Lung (tissue), 12 donors: ENCODE data around the gene APBA2. TPM values are rescaled to one million over a fixed set of nuclear protein-coding genes. Genes with fewer than 3 reads are reported as not detected.

Experiments
- ATAC-seq: fragments of 200-7000 bp; cut with Tn5 transposase; one replicate; pipeline ENCODE4 v1.9.1; 2020; ENCODE audit warnings: moderate number of reproducible peaks; ENCODE audit not compliant: insufficient read depth, low FRiP score
- DNase-seq, 3 donors: peaks; one replicate each; pipeline ENCODE4 v3.0.0-alpha.2; 2013 to 2017
- H3K27ac ChIP-seq, 2 donors: one replicate each; pipeline ENCODE4 v1.5.1; 2013; ENCODE audit warnings: mild to moderate bottlenecking in 2 of 2, moderate library complexity in 2 of 2, control low read depth in 1 of 2, inconsistent platforms in 1 of 2, low read depth in 1 of 2, low read length in 1 of 2
- H3K27me3 ChIP-seq, 3 donors: one replicate each; pipeline ENCODE4 v1.5.1; 2013; ENCODE audit warnings: low read length in 2 of 3; ENCODE audit not compliant: control insufficient read depth in 3 of 3, insufficient read depth in 3 of 3
- H3K36me3 ChIP-seq, 4 donors: one replicate each; pipeline ENCODE4 v1.5.1; 2013; ENCODE audit warnings: low read length in 4 of 4, mild to moderate bottlenecking in 1 of 4, moderate library complexity in 1 of 4; ENCODE audit not compliant: control insufficient read depth in 4 of 4, insufficient read depth in 4 of 4
- H3K4me1 ChIP-seq, 5 donors: one replicate each; pipeline ENCODE4 v1.5.1; 2013; ENCODE audit warnings: low read length in 5 of 5, mild to moderate bottlenecking in 2 of 5, moderate library complexity in 1 of 5; ENCODE audit not compliant: control insufficient read depth in 5 of 5, insufficient read depth in 5 of 5
- H3K4me3 ChIP-seq: one replicate; pipeline ENCODE4 v1.5.1; 2013; ENCODE audit warnings: mild to moderate bottlenecking, control low read depth, moderate library complexity
- H3K9ac ChIP-seq, 2 donors: one replicate each; pipeline ENCODE4 v1.5.1; 2013; ENCODE audit warnings: low read length in 2 of 2, control low read depth in 1 of 2; ENCODE audit not compliant: insufficient read depth in 1 of 2
- H3K9me3 ChIP-seq, 4 donors: one replicate each; pipeline ENCODE4 v1.5.1; 2013; ENCODE audit warnings: low read length in 3 of 4, mild to moderate bottlenecking in 1 of 4, moderate library complexity in 1 of 4; ENCODE audit not compliant: control insufficient read depth in 4 of 4, insufficient read depth in 3 of 4
- CTCF ChIP-seq: IDR thresholded peaks from 2 replicates; pipeline ENCODE4 v1.5.1; 2012; ENCODE audit warnings: mild to moderate bottlenecking; ENCODE audit errors: control extremely low read depth, extremely low read depth
- whole genome bisulfite sequencing, 2 donors: extraction: QIAGEN DNeasy Blood & Tissue Kit; methylation state at CpG; one replicate each; pipeline ENCODE4 v1.1.7; 2013; 5-methylcytosine and 5-hydroxymethylcytosine counted together
- polyA plus RNA-seq, 2 donors: library from polyadenylated mRNA; stranded (reverse); fragments of 200-250 nt; gene quantifications; one replicate each; pipeline ENCODE4 v1.2.1, GENCODE V29; 2013
- total RNA-seq, 2 donors: library from RNA; depleted of rRNA in 1 of 2; stranded (reverse); fragments of >200 nt in 1 of 2; gene quantifications; one replicate each; pipeline ENCODE4 v1.2.1, GENCODE V29; 2014 to 2021
- donor health status: control.
- donor health status: control.
- donor health status: Bipolar disorder and iron deficiency.
- donor health status: healthy.
- donor health status: DM: yes; HTN: yes; CAD: no.

APBA2 gene
- total and polyA plus RNA-seq, 4 donors = 1.6 to 18.3 (median 4.5) TPM

- H3K9me3 ChIP-seq = no peaks in the 10 kb centered on the region
These were observed 21.7 kb downstream of the APBA2 start for GRCh38 chr15:28907338-28907960.

DNA sequence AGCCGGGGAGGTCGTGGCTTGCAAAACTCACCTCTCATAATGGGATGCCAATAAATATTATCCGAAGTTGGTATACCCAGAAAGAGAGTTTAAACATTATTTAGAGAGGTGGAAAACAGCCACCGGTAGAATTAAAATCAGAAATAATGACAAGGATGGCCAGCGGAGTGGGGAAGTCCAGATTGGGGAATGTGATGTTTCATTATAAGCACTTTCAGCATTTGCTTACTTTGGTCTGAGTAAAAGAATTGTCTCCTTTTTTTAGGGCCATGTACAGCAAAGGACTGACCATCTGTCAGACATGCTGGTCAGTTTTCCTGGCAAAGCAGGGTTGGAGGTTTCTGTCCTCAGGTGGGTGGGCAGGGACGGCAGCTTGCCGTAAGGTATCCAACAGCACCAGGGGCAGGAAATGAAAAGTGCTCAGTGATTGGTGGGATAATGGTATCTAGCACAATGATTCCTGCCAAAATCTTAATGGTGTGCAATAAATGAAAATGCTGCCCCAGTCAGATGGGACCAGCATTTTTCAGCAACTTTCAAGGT, 24.3 kb downstream of the APBA2 start:
- Histone ChIP-seq H3K9ac (no peak overlapping the region), H3K9me3 (no peaks in the 10 kb centered on the region), H3K36me3 (no peaks in the 10 kb centered on the region), H3K27ac (no peak overlapping the region), H3K27me3 (no peaks in the 10 kb centered on the region), H3K4me1 (peaks cover 0 to 5% (median 0%) of the 10 kb centered on the region in 5 donors), H3K4me3 (no peak overlapping the region)
- DNase-seq (peak in 2 of 3 donors; percentile 47 to 64), ATAC-seq (no peak)
- 84% methylated on average over 7 of the region's 7 CpGs for WGBS, 2 donors
- TF ChIP-seq CTCF = no peak

More at GRCh38 chr15:28907338-28907960, 21.7 kb downstream of the APBA2 start:
- DNase-seq (peak in 1 of 3 donors; percentile 6), ATAC-seq (no peak)
- no peak overlapping the region for H3K27ac ChIP-seq
- H3K27me3 ChIP-seq = no peaks in the 10 kb centered on the region
- H3K36me3 ChIP-seq = no peaks in the 10 kb centered on the region
- 92 to 95% methylated on average over 11 of the region's 11 CpGs for WGBS, 2 donors
- H3K4me1 ChIP-seq = peaks cover 0 to 5% (median 0%) of the 10 kb centered on the region in 5 donors
- no peak for TF ChIP-seq CTCF
- no peak overlapping the region for H3K9ac ChIP-seq
- no peak overlapping the region for H3K4me3 ChIP-seq

- ATAC-seq (no peak), DNase-seq (no peak)
- no peaks in the 10 kb centered on the region for H3K36me3 ChIP-seq
- no peaks in the 10 kb centered on the region for H3K27me3 ChIP-seq
- no peak overlapping the region for H3K4me3 ChIP-seq
- H3K27ac ChIP-seq = no peak overlapping the region
- peaks cover 0 to 5% (median 0%) of the 10 kb centered on the region in 5 donors for H3K4me1 ChIP-seq
- H3K9ac ChIP-seq = no peak overlapping the region
- TF ChIP-seq CTCF = no peak
- WGBS, 2 donors = 44 to 51% methylated on average over 8 of the region's 8 CpGs
- H3K9me3 ChIP-seq = no peaks in the 10 kb centered on the region
These were observed 25.6 kb downstream of the APBA2 start for GRCh38 chr15:28911310-28911931.
